ENCODE data around the gene NOD1.
"Not testable (repeated sequence)": the region's sequence is repeated elsewhere in the genome, so short reads cannot be mapped to it uniquely, and the experiment has no call there.

NOD1 gene

GRCh38 chr7:30478349-30479201 is at the start of gene NOD1:
NOD1 (minus strand) TSS chr7:30478784; CDS start chr7:30456921, 21,863 bp downstream.
- DNase-seq (ENCODE audit: low read depth): peak; percentile 78

GRCh38 chr7:30527297-30527696 is 48.7 kb upstream of the NOD1 start:
- not testable (repeated sequence) for DNase-seq (ENCODE audit: low read depth)

GRCh38 chr7:30526163-30526562 is 47.6 kb upstream of the NOD1 start:
- DNase-seq (ENCODE audit: low read depth): no peak

- DNase-seq (ENCODE audit: low read depth): no peak
These were observed 46.8 kb upstream of the NOD1 start for GRCh38 chr7:30525429-30525828.

GRCh38 chr7:30524545-30524944 is 46.0 kb upstream of the NOD1 start:
- no peak for DNase-seq (ENCODE audit: low read depth)

GRCh38 chr7:30523466-30523865 is 44.9 kb upstream of the NOD1 start:
- DNase-seq (ENCODE audit: low read depth): no peak

- no peak for DNase-seq (ENCODE audit: low read depth)
These were observed 43.6 kb upstream of the NOD1 start for GRCh38 chr7:30522159-30522558.

GRCh38 chr7:30521532-30521931 is 42.9 kb upstream of the NOD1 start:
- peak; percentile 27 for DNase-seq (ENCODE audit: low read depth)

GRCh38 chr7:30519122-30519521 is 40.5 kb upstream of the NOD1 start:
- no peak for DNase-seq (ENCODE audit: low read depth)

GRCh38 chr7:30515761-30516160 is 37.2 kb upstream of the NOD1 start:
- no peak for DNase-seq (ENCODE audit: low read depth)

- DNase-seq (ENCODE audit: low read depth): no peak
These were observed 36.2 kb upstream of the NOD1 start for GRCh38 chr7:30514776-30515175.

- no peak for DNase-seq (ENCODE audit: low read depth)
These were observed 35.6 kb upstream of the NOD1 start for GRCh38 chr7:30514177-30514576.

GRCh38 chr7:30513762-30514161 is 35.2 kb upstream of the NOD1 start:
- no peak for DNase-seq (ENCODE audit: low read depth)

GRCh38 chr7:30511973-30512662 is 33.5 kb upstream of the NOD1 start:
- DNase-seq (ENCODE audit: low read depth): no peak

- no peak for DNase-seq (ENCODE audit: low read depth)
These were observed 32.9 kb upstream of the NOD1 start for GRCh38 chr7:30511494-30511893.

GRCh38 chr7:30510124-30511075 is 31.8 kb upstream of the NOD1 start:
- peak; percentile 54 for DNase-seq (ENCODE audit: low read depth)

GRCh38 chr7:30509171-30509857 is 30.7 kb upstream of the NOD1 start:
- not testable (repeated sequence) for DNase-seq (ENCODE audit: low read depth)

- not testable (repeated sequence) for DNase-seq (ENCODE audit: low read depth)
These were observed 28.8 kb upstream of the NOD1 start for GRCh38 chr7:30507346-30507900.

- DNase-seq (ENCODE audit: low read depth): no peak
These were observed 26.7 kb upstream of the NOD1 start for GRCh38 chr7:30505174-30505697.

- peak; percentile 99 for DNase-seq (ENCODE audit: low read depth)
These were observed 26.0 kb upstream of the NOD1 start, which contains the start of gene GGCT for GRCh38 chr7:30504301-30505173. GGCT (minus strand) TSS chr7:30504829; CDS start chr7:30504709, 120 bp downstream.
